ENCODE results near the gene PIM3.

The PIM3 gene

GRCh38 chr22:49960159-49961004 is at the start of gene PIM3:
PIM3 (plus strand) TSS chr22:49960772; CDS start chr22:49960948, 176 bp downstream.
- DNase-seq: peak; percentile 98

DNA sequence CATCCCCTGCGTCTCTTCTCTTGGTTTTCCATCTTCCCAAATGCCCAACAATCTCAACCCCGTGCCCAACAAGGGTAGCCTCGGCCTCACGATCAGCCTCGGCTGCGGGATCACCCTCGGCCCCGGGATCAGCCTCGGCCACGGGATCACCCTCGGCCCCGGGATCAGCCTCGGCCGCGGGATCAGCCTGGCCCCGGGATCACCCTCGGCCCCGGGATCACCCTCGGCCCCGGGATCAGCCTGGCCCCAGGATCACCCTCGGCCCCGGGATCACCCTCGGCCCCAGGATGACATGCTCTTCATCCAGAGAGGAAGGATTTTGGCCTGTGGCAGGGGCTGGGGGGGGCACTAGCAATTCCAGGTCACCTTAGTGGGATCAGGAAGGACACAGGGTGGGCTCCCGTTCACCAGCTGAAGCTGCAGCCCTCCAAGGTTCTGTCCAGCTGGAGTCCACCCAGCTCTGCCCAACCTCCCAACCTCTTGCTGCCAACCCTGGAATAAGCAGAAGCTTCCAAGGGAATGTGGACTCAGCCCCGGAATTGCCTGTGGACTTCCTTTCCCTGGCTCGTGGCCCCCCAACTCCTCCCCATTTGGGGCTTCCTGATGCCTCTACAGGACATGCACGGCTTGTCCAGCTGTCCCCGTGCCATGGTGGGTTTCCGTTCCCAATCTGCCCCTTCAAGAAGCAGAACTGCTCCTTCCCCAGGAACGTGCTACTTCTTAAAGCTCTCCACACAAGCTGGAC is 48.5 kb upstream of the PIM3 start:
- DNase-seq: no peak

DNA sequence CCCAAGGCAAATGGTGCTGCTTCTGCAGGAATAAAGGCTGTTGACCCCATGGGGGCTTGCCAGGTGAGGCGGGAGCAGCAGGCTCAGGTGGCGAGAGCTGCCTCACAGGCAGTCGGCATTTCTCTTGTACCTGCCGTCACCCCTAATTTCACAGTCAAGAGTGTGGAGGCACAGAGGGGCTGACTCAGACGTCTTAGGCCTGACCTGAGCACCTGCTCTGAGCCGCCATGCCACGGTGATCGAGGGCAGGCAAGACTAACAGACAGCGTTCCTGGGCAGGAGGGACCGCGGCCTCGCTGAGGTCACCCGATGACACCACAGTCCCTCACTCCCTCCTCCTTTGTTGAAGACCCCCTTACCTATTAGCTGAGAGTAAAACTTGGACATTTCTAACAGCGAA is 47.5 kb upstream of the PIM3 start:
- DNase-seq: no peak

DNA sequence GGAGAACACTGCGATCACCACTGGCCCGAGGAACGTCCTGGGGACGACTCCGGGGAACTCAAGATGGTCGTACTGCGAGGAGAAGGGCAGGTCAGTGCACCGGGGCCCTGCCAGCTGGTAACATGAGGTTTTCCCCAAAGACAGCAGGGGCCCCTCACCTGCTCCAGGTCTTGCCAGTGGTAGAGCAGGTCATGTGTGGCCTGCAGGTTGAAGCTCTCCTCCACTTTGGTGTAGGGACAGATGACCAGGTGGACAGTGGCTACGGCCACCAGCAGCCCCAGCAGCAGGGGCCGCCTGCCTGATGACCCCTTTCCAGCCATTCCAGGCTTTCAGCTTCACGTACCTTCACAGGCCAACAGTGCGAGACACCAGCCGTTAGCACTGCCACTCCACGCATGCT is 47.1 kb upstream of the PIM3 start:
- DNase-seq: no peak

DNA sequence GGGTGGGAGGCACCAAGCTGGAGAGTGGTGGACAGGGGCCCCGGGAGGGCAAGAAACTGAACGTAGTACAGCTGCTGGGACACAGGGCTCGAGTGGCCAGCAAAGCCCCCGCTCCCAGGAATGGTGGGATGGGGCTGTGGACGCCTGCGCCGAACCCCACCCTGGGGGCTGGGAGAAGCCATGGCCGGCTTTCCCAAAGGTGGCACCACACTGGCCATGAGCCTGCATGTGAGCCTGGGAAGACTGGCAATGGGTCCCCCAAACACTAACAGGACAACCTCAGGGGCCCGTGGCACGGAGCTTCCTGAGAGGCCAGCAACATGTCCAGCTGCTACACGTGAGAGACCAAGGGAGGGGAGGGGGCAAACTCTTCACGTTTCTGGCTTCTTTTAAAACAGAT is 46.3 kb upstream of the PIM3 start:
- no peak for DNase-seq

GRCh38 chr22:49915610-49916009 is 45.0 kb upstream of the PIM3 start:
- DNase-seq: no peak

GRCh38 chr22:49916831-49917230 is 43.7 kb upstream of the PIM3 start:
- DNase-seq: no peak

- DNase-seq: peak; percentile 97
Observed at GRCh38 chr22:49917974-49918910, 42.3 kb upstream of the PIM3 start, which contains the start of the genes ALG12 and CRELD2. ALG12 (minus strand) TSS chr22:49918438; CDS start chr22:49913765, 4,673 bp downstream. CRELD2 (plus strand) TSS chr22:49918634; CDS start chr22:49918770, 136 bp downstream.

GRCh38 chr22:49918911-49919881 is 41.4 kb upstream of the PIM3 start:
- no peak for DNase-seq

- no peak for DNase-seq
Observed at GRCh38 chr22:49920859-49921258, 39.7 kb upstream of the PIM3 start.

DNA sequence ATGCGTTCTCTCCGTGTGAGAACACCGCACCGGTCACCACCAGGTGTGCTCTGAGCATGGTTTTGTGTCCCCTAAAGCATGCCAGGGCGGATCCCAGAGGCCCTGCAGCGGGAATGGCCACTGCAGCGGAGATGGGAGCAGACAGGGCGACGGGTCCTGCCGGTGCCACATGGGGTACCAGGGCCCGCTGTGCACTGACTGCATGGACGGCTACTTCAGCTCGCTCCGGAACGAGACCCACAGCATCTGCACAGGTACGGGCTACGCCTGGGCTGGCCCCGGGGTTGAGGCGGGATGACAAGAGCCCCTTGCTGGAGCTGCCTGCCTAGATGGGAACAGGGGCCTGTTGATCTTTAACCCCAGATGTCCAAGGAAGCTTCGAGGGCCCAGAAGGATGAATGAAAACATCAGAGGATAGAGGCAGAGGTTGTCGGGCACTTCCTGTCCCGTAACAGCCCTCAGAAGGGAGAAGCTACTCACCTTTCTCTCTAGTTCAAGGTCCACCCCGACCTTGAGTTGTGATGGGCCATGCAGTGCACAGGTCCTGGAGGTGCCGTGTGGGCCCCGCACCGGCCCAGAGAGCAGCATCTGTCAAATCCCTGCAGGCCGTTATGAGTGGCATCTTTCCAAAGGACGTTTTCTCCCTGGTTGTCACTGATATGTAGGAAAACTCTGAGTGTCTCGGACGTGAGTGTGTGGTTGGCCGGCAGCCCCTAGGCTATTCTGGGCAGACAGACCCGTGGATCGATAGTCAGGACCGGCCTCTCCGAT is 38.9 kb upstream of the PIM3 start:
- DNase-seq: no peak

DNA sequence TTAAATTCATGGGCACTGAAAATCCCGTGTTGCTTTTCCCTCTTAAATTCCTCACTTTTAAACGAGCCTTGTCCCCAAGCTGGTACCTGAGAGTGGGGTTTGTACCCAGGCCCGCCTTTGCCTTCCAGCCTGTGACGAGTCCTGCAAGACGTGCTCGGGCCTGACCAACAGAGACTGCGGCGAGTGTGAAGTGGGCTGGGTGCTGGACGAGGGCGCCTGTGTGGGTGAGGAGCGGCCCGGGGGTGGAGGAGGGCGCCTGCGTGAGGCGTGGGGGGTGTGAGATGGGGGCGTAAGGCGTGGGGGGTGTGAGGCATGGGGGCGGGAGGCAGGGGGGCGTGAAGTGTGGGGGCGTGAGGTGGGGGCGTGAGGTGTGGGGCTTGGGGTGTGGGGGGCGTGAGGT is 38.1 kb upstream of the PIM3 start:
- no peak for DNase-seq

GRCh38 chr22:49922926-49923325 is 37.6 kb upstream of the PIM3 start:
- DNase-seq: no peak

DNA sequence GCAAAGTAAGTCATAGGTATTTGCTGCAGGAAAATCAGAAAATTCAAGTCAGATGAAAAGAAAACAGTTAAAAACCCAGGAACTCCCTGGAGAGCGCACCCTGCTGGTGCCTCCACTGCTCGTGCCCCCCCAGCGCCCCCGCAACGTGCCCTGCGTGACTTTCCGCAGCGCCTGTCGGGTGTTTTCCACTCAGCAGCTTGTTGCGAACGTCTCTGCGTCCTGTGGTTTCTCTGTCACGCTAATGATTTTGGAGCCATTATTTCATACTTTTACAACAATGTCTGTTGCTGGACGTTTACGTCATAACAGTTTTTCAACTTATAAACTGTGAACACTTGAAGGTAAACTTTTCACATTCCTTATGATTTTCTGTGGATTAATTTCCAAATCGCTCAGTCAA is 37.1 kb upstream of the PIM3 start:
- no peak for DNase-seq

GRCh38 chr22:49924113-49924833 is 36.3 kb upstream of the PIM3 start:
- DNase-seq: no peak

DNA sequence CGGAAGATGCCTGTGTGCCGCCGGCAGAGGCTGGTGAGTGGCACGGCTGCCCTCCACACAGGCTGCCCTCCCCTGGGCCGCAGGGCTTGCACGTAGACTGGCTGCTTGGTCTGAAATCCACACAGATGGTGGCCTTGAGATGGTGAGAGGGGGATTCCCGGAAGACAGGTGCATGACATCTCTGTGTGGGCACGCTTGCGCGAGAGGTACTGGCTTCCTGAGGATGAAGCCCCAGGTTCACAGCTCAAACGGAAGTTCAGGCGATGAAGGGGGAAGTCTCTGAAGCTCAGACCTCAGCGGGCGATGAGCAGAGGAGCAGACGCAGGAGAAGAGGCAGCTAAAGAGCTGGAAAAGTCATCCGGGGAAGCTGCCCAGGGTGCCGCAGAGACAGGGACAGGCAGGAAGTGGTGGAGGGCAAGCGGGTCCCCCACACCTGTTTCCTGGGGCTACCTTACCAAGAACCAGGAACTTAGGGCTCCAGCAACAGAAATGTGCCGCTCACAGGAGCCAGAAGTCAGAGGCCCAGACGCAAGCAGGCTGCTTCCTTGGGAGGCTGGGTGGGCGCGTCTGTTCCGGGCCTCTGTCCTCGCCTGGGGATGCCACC is 34.9 kb upstream of the PIM3 start:
- DNase-seq: no peak

- no peak for DNase-seq
Observed at GRCh38 chr22:49926916-49927315, 33.7 kb upstream of the PIM3 start.

DNA sequence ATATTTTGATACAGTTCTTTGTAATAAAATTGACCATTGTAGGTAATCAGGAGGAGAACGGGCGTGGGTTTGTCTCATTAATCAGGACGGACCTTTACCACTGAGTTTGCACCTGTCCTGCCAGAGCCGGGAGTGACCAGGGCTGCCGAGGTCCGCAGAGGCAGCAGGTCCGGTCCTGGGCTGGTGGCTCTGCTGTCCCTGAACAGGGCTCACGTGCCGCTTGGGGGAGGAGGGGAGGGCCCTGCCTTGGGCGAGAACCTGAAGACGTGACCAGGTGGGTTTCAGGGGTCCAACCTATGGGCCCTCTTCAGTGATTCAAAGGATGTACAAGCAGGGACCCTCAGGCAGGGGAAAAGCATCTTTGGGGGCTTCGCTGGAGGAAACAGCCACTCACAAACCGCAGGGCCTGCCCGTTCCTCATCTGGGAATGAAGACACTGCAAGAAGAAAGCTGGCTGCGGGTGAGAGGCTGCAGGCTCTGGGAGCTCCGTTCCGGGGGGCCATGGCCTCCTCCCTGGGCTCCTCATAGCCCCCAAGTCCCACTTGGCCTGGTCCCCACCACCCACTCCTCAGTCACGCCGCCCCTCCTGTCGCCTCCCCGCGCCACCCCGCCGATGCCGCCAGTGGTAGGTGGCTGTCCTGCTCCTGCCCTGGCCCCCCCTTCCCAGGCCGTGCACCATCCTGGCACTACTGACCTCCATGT is 32.9 kb upstream of the PIM3 start:
- no peak for DNase-seq

DNA sequence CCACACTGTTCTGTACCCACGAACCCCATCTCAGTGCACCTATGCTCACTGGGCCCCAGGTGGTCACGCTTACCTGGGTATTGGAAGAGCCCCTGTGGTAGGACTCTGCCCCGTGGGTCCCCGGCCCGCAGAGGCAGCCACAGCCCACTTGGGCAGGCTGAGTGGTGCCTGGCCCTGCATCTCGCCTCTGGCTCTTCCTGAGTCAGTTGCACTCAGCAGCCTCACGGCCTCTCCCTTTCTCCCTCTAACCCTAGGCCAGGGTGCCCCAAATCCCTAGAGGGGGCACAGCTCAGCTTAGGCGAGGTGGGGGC is 32.4 kb upstream of the PIM3 start:
- no peak for DNase-seq

All from OCI-M1 (cell line).